HepG2 (cell line): ENCODE data around the gene LCAT. TPM values are rescaled to one million over a fixed set of nuclear protein-coding genes. Genes with fewer than 3 reads are reported as not detected.

ENCODE experiments used
- ATF4 ChIP-seq, 2 experiments: fragments of 450-650 bp in 1 of 2; sonication (generic) in 1 of 2; formaldehyde crosslinking; IDR thresholded peaks; 2 replicates each; pipeline versions ENCODE4 v1.5.0 to v1.8.0; 2020 to 2022; ENCODE audit warnings: mild to moderate bottlenecking in 1 of 2, missing genetic modification reagents in 1 of 2
- BRCA1 ChIP-seq: sonication (generic); formaldehyde crosslinking; IDR thresholded peaks from 2 replicates; pipeline ENCODE4 v1.4.0; 2020; ENCODE audit warnings: missing genetic modification reagents
- BRF2 ChIP-seq: sonication (generic); formaldehyde crosslinking; IDR thresholded peaks from 2 replicates; pipeline ENCODE4 v1.8.1; 2022; ENCODE audit warnings: mild to moderate bottlenecking, missing genetic modification reagents
- CEBPB ChIP-seq: IDR thresholded peaks from 2 replicates; pipeline ENCODE4 v1.6.1; 2011; ENCODE audit warnings: low read depth, low read length, improper control_type of control experiment, borderline replicate concordance
- GATAD1 ChIP-seq: IDR thresholded peaks from 2 replicates; pipeline ENCODE4 v1.6.1; 2016; ENCODE audit warnings: missing genetic modification reagents, missing compliant biosample characterization
- HDAC1 ChIP-seq: sonication (generic); formaldehyde crosslinking; IDR thresholded peaks from 2 replicates; pipeline ENCODE4 v1.5.1; 2020; ENCODE audit warnings: mild to moderate bottlenecking, missing genetic modification reagents
- KMT2B ChIP-seq: IDR thresholded peaks from 2 replicates; pipeline ENCODE4 v1.6.1; 2016; ENCODE audit warnings: missing genetic modification reagents, missing compliant biosample characterization
- NR2F6 ChIP-seq, 2 experiments: IDR thresholded peaks; 2 replicates each; pipeline ENCODE4 v1.6.1; 2016; ENCODE audit warnings: antibody characterized with exemption in 1 of 2, mild to moderate bottlenecking in 1 of 2
- REL ChIP-seq: sonication (generic); formaldehyde crosslinking; conservative IDR thresholded peaks from 2 replicates; pipeline ENCODE4 v1.8.0; 2022; ENCODE audit warnings: mild to moderate bottlenecking, missing genetic modification reagents, moderate library complexity
- SIX4 ChIP-seq: sonication (generic); formaldehyde crosslinking; IDR thresholded peaks from 2 replicates; pipeline ENCODE4 v1.4.0; 2020; ENCODE audit warnings: missing genetic modification reagents
- SRSF1 ChIP-seq: fragments of 200-400 bp; formaldehyde crosslinking; optimal IDR thresholded peaks from 2 replicates; pipeline ENCODE3; 2017; ENCODE audit warnings: mild to moderate bottlenecking, low read depth, low read length, moderate library complexity
- TCF12 ChIP-seq, 2 experiments: fragments of 450-650 bp in 1 of 2; sonication (generic) in 1 of 2; formaldehyde crosslinking in 1 of 2; IDR thresholded peaks; 2 replicates each; pipeline versions ENCODE4 v1.6.1 to v1.8.0; 2017 to 2022; ENCODE audit warnings: antibody characterized with exemption in 1 of 2, mild to moderate bottlenecking in 1 of 2, missing genetic modification reagents in 1 of 2, moderate library complexity in 1 of 2
- TFDP2 ChIP-seq: sonication (generic); formaldehyde crosslinking; IDR thresholded peaks from 2 replicates; pipeline ENCODE4 v1.4.0; 2020; ENCODE audit warnings: missing genetic modification reagents
- XRCC5 ChIP-seq: fragments of 200-400 bp; formaldehyde crosslinking; optimal IDR thresholded peaks from 2 replicates; pipeline ENCODE3; 2017; ENCODE audit warnings: mild to moderate bottlenecking, low read length
- ZBTB49 ChIP-seq: sonication (generic); formaldehyde crosslinking; IDR thresholded peaks from 2 replicates; pipeline ENCODE4 v1.4.0; 2020; ENCODE audit warnings: missing genetic modification reagents, borderline replicate concordance
- ZHX1 ChIP-seq: sonication (generic); formaldehyde crosslinking; IDR thresholded peaks from 2 replicates; pipeline ENCODE4 v1.8.1; 2022; ENCODE audit warnings: low read depth, mild to moderate bottlenecking, missing genetic modification reagents
- ZNF101 ChIP-seq: sonication (generic); formaldehyde crosslinking; IDR thresholded peaks from 2 replicates; pipeline ENCODE4 v1.4.0; 2020; ENCODE audit warnings: mild to moderate bottlenecking, low read depth, missing genetic modification reagents, borderline replicate concordance
- ZNF232 ChIP-seq: sonication (generic); formaldehyde crosslinking; IDR thresholded peaks from 2 replicates; pipeline ENCODE4 v1.4.0; 2020; ENCODE audit warnings: missing genetic modification reagents, borderline replicate concordance
- ZNF333 ChIP-seq: sonication (generic); formaldehyde crosslinking; IDR thresholded peaks from 2 replicates; pipeline ENCODE4 v1.4.0; 2020; ENCODE audit warnings: mild to moderate bottlenecking, missing genetic modification reagents, borderline replicate concordance
- ZNF850 ChIP-seq: sonication (generic); formaldehyde crosslinking; conservative IDR thresholded peaks from 2 replicates; pipeline ENCODE4 v1.9.0; 2021; ENCODE audit warnings: mild to moderate bottlenecking, missing genetic modification reagents
- polyA plus RNA-seq, 8 experiments: library from polyadenylated mRNA; depleted of rRNA in 3 of 8; stranded (reverse) in 7 of 8; unstranded in 1 of 8; fragments of >200 nt; fragmentation: Illumina TruSeq in 4 of 8; extraction: Trizol in 4 of 8; gene quantifications; 2 replicates each; pipeline versions ENCODE4 v1.2.1 to v1.2.3, GENCODE V29; 2011 to 2016; ENCODE audit warnings: low read depth in 4 of 8, missing spikeins in 1 of 8, mixed read lengths in 1 of 8; ENCODE audit not compliant: insufficient read depth in 1 of 8
- total RNA-seq, 5 experiments: library from RNA; depleted of rRNA; stranded (reverse); fragments of >200 nt; fragmentation: Illumina TruSeq; extraction: Trizol; gene quantifications; 2 replicates each; pipeline ENCODE4 v1.2.3, GENCODE V29; 2016; ENCODE audit warnings: low read depth in 1 of 5

LCAT gene
- total and polyA plus RNA-seq, 2 of the 13 experiments (the other 11 are each of a cell fraction or from before 2014, with no cell fraction given), result 36.1 to 38.9 TPM

GRCh38 chr16:67966549-67967182 is 22.7 kb upstream of the LCAT start (continued):
- TF ChIP-seq KMT2B (CRISPR knock-in tag) (no peak; the same call in 1 of the 2 replicates), CEBPB (no peak), BRCA1 (CRISPR knock-in tag) (no peak), NR2F6 (IDR thresholded peaks at IDR 0.05) (peak; percentile 30; the same call in 1 of the 2 replicates), NR2F6 (CRISPR knock-in tag; IDR thresholded peaks at IDR 0.05) (no peak), ZNF333 (no peak), SIX4 (CRISPR knock-in tag) (no peak; the same call in 1 of the 2 replicates), ZNF850 (CRISPR knock-in tag) (no peak), TCF12 (IDR thresholded peaks at IDR 0.05) (no peak), TCF12 (CRISPR knock-in tag; IDR thresholded peaks at IDR 0.05) (no peak), HDAC1 (CRISPR knock-in tag) (no peak), ZNF232 (CRISPR knock-in tag) (no peak; the same call in 1 of the 2 replicates), SRSF1 (no peak), XRCC5 (peak; percentile 55), BRF2 (no peak), GATAD1 (CRISPR knock-in tag) (no peak), ZBTB49 (CRISPR knock-in tag) (no peak), ZHX1 (CRISPR knock-in tag) (no peak), ATF4 (CRISPR knock-in tag; IDR thresholded peaks at IDR 0.05) (no peak), TFDP2 (CRISPR knock-in tag) (0 out of 2 replicates have a peak, but pooled peaks have one; percentile 24), ZNF101 (CRISPR knock-in tag) (no peak), REL (no peak)
